ENCODE data around the gene BPIFA3. TPM values are rescaled to one million over a fixed set of nuclear protein-coding genes. Genes with fewer than 3 reads are reported as not detected.
"Not testable (repeated sequence)": the region's sequence is repeated elsewhere in the genome, so short reads cannot be mapped to it uniquely, and the experiment has no call there.

The BPIFA3 gene
- total RNA-seq, 1 experiment from 2014 or later, result not detected

GRCh38 chr20:33180169-33180568 lies 37.0 kb upstream of the BPIFA3 start:
- Mint-ChIP-seq H3K4me3 (ENCODE audit: low read depth, unreplicated experiment) (no peak overlapping the region), H3K4me1 (ENCODE audit: low read depth, unreplicated experiment) (peaks cover 9% of the 10 kb centered on the region), H3K27ac (ENCODE audit: unreplicated experiment) (no peak overlapping the region), H3K36me3 (ENCODE audit: insufficient read depth, unreplicated experiment) (peaks cover 6% of the 10 kb centered on the region), H3K27me3 (ENCODE audit: unreplicated experiment) (peaks cover 29% of the 10 kb centered on the region), H3K9me3 (ENCODE audit: low read depth, unreplicated experiment) (no peaks in the 10 kb centered on the region)
- no peak for DNase-seq
- no TSS peak for BruUV-seq (replicated peaks)
- intact Hi-C loops (cut with micrococcal nuclease; ENCODE audit: unreplicated experiment), result no loop called here
- TF ChIP-seq CTCF (IDR thresholded peaks at IDR 0.05; ENCODE audit: unreplicated experiment), result no peak
- CTCF ChIA-PET, result no interaction called here

GRCh38 chr20:33181482-33182093 lies 35.6 kb upstream of the BPIFA3 start:
- no TSS peak for BruUV-seq (replicated peaks)
- H3K27ac Mint-ChIP-seq (ENCODE audit: unreplicated experiment), result no peak overlapping the region

GRCh38 chr20:33183312-33183711 lies 33.8 kb upstream of the BPIFA3 start:
- peaks cover 29% of the 10 kb centered on the region for H3K27me3 Mint-ChIP-seq (ENCODE audit: unreplicated experiment)

More at GRCh38 chr20:33181482-33182093, 35.6 kb upstream of the BPIFA3 start:
- TF ChIP-seq CTCF (IDR thresholded peaks at IDR 0.05; ENCODE audit: unreplicated experiment), result no peak
- Mint-ChIP-seq H3K27me3 (ENCODE audit: unreplicated experiment) (peaks cover 29% of the 10 kb centered on the region), H3K9me3 (ENCODE audit: low read depth, unreplicated experiment) (no peaks in the 10 kb centered on the region), H3K4me1 (ENCODE audit: low read depth, unreplicated experiment) (peaks cover 9% of the 10 kb centered on the region), H3K4me3 (ENCODE audit: low read depth, unreplicated experiment) (no peak overlapping the region), H3K36me3 (ENCODE audit: insufficient read depth, unreplicated experiment) (peaks cover 6% of the 10 kb centered on the region)
- intact Hi-C loops (cut with micrococcal nuclease; ENCODE audit: unreplicated experiment), result no loop called here
- no peak for DNase-seq
- CTCF ChIA-PET, result no interaction called here

GRCh38 chr20:33185031-33185590 lies 32.0 kb upstream of the BPIFA3 start:
- intact Hi-C loops (cut with micrococcal nuclease; ENCODE audit: unreplicated experiment); BruUV-seq (replicated peaks): not testable (repeated sequence)
- peaks cover 37% of the 10 kb centered on the region for H3K27me3 Mint-ChIP-seq (ENCODE audit: unreplicated experiment)

More at GRCh38 chr20:33183312-33183711, 33.8 kb upstream of the BPIFA3 start:
- H3K4me1 Mint-ChIP-seq (ENCODE audit: low read depth, unreplicated experiment), result peaks cover under 1% of the 10 kb centered on the region
- DNase-seq, result no peak
- BruUV-seq (replicated peaks), result no TSS peak
- peaks cover 6% of the 10 kb centered on the region for H3K36me3 Mint-ChIP-seq (ENCODE audit: insufficient read depth, unreplicated experiment)
- no peak overlapping the region for H3K27ac Mint-ChIP-seq (ENCODE audit: unreplicated experiment)
- H3K4me3 Mint-ChIP-seq (ENCODE audit: low read depth, unreplicated experiment), result no peak overlapping the region
- intact Hi-C loops (cut with micrococcal nuclease; ENCODE audit: unreplicated experiment), result no loop called here
- no peaks in the 10 kb centered on the region for H3K9me3 Mint-ChIP-seq (ENCODE audit: low read depth, unreplicated experiment)
- TF ChIP-seq CTCF (IDR thresholded peaks at IDR 0.05; ENCODE audit: unreplicated experiment), result no peak
- CTCF ChIA-PET, result interaction anchor here (0.5 kb wide), 1 partner anchor 1181 kb away, joined by 5 read pairs; no protein-coding TSS in a partner anchor

GRCh38 chr20:33187491-33187890 lies 29.7 kb upstream of the BPIFA3 start:
- intact Hi-C loops (cut with micrococcal nuclease; ENCODE audit: unreplicated experiment), result no loop called here
- CTCF ChIA-PET, result no interaction called here
- no peak for DNase-seq
- no peaks in the 10 kb centered on the region for H3K9me3 Mint-ChIP-seq (ENCODE audit: low read depth, unreplicated experiment)
- H3K27me3 Mint-ChIP-seq (ENCODE audit: unreplicated experiment), result peaks cover 49% of the 10 kb centered on the region
- H3K4me3 Mint-ChIP-seq (ENCODE audit: low read depth, unreplicated experiment), result no peak overlapping the region
- peaks cover 6% of the 10 kb centered on the region for H3K36me3 Mint-ChIP-seq (ENCODE audit: insufficient read depth, unreplicated experiment)
- no peak overlapping the region for H3K27ac Mint-ChIP-seq (ENCODE audit: unreplicated experiment)
- no peak for TF ChIP-seq CTCF (IDR thresholded peaks at IDR 0.05; ENCODE audit: unreplicated experiment)
- no TSS peak for BruUV-seq (replicated peaks)
- H3K4me1 Mint-ChIP-seq (ENCODE audit: low read depth, unreplicated experiment), result no peaks in the 10 kb centered on the region

More at GRCh38 chr20:33185031-33185590, 32.0 kb upstream of the BPIFA3 start:
- not testable (repeated sequence) for H3K4me1 Mint-ChIP-seq (ENCODE audit: low read depth, unreplicated experiment); H3K36me3 Mint-ChIP-seq (ENCODE audit: insufficient read depth, unreplicated experiment); H3K27ac Mint-ChIP-seq (ENCODE audit: unreplicated experiment); H3K9me3 Mint-ChIP-seq (ENCODE audit: low read depth, unreplicated experiment); DNase-seq; H3K4me3 Mint-ChIP-seq (ENCODE audit: low read depth, unreplicated experiment)
- CTCF ChIA-PET, result interaction anchor here (0.6 kb wide), 1 partner anchor 1279 kb away, joined by 3 read pairs; no protein-coding TSS in a partner anchor

Measured in Calu3 (cell line).